ENCODE data around the gene DIS3L2.

DIS3L2 gene

GRCh38 chr2:232232915-232233314 is 271.4 kb downstream of the DIS3L2 start:
- H3K27me3 ChIP-seq (ENCODE audit: insufficient read depth, low read depth, severe bottlenecking) = no peaks in the 10 kb centered on the region

GRCh38 chr2:232234922-232235615 is 273.6 kb downstream of the DIS3L2 start:
- Histone ChIP-seq H3K27ac (no peak overlapping the region), H3K9me3 (ENCODE audit: severe bottlenecking) (no peaks in the 10 kb centered on the region), H3K4me3 (ENCODE audit: low read depth, low read length) (no peak overlapping the region), H3K36me3 (0 out of 2 replicates have a peak, but pooled peaks cover 3% of the 10 kb centered on the region), H3K27me3 (ENCODE audit: insufficient read depth, low read depth, severe bottlenecking) (no peaks in the 10 kb centered on the region)
- no peak for DNase-seq
- no peak for TF ChIP-seq CTCF (IDR thresholded peaks at IDR 0.05; ENCODE audit: low read depth, low read length)

More at GRCh38 chr2:232232915-232233314, 271.4 kb downstream of the DIS3L2 start:
- no peak for DNase-seq
- Histone ChIP-seq H3K36me3 (no peaks in the 10 kb centered on the region), H3K27ac (no peak overlapping the region), H3K4me3 (ENCODE audit: low read depth, low read length) (no peak overlapping the region), H3K9me3 (ENCODE audit: severe bottlenecking) (no peaks in the 10 kb centered on the region)
- no peak for TF ChIP-seq CTCF (IDR thresholded peaks at IDR 0.05; ENCODE audit: low read depth, low read length)

- peak; percentile 62 for DNase-seq
- H3K36me3 ChIP-seq = 0 out of 2 replicates have a peak, but pooled peaks cover 3% of the 10 kb centered on the region
- no peak overlapping the region for H3K4me3 ChIP-seq (ENCODE audit: low read depth, low read length)
- H3K9me3 ChIP-seq (ENCODE audit: severe bottlenecking) = no peaks in the 10 kb centered on the region
- H3K27me3 ChIP-seq (ENCODE audit: insufficient read depth, low read depth, severe bottlenecking) = no peaks in the 10 kb centered on the region
- no peak for TF ChIP-seq CTCF (IDR thresholded peaks at IDR 0.05; ENCODE audit: low read depth, low read length)
- 0 out of 2 replicates have a peak overlapping the region, but pooled peaks have one; percentile 11 for H3K27ac ChIP-seq
Observed at GRCh38 chr2:232235716-232236115, 274.2 kb downstream of the DIS3L2 start.

- no peak for DNase-seq
- Histone ChIP-seq H3K27me3 (ENCODE audit: insufficient read depth, low read depth, severe bottlenecking) (no peaks in the 10 kb centered on the region), H3K4me3 (ENCODE audit: low read depth, low read length) (no peak overlapping the region), H3K27ac (0 out of 2 replicates have a peak overlapping the region, but pooled peaks have one; percentile 11), H3K36me3 (0 out of 2 replicates have a peak, but pooled peaks cover 3% of the 10 kb centered on the region), H3K9me3 (ENCODE audit: severe bottlenecking) (no peaks in the 10 kb centered on the region)
- no peak for TF ChIP-seq CTCF (IDR thresholded peaks at IDR 0.05; ENCODE audit: low read depth, low read length)
Observed at GRCh38 chr2:232236200-232236599, 274.7 kb downstream of the DIS3L2 start.

- no peak for DNase-seq
- Histone ChIP-seq H3K36me3 (0 out of 2 replicates have a peak, but pooled peaks cover 3% of the 10 kb centered on the region), H3K27me3 (ENCODE audit: insufficient read depth, low read depth, severe bottlenecking) (no peaks in the 10 kb centered on the region), H3K4me3 (ENCODE audit: low read depth, low read length) (no peak overlapping the region), H3K27ac (no peak overlapping the region), H3K9me3 (ENCODE audit: severe bottlenecking) (no peaks in the 10 kb centered on the region)
- TF ChIP-seq CTCF (IDR thresholded peaks at IDR 0.05; ENCODE audit: low read depth, low read length) = no peak
Observed at GRCh38 chr2:232237464-232237863, 276.0 kb downstream of the DIS3L2 start.

Measured in WERI-Rb-1 (cell line).